Liver (tissue), 9 donors: ENCODE data around the gene YBEY. TPM values are rescaled to one million over a fixed set of nuclear protein-coding genes. Genes with fewer than 3 reads are reported as not detected.
A peak's percentile ranks its signal among the peaks of the same experiment; 100 is the strongest.

Experiments
- DNase-seq: peaks from one replicate; pipeline ENCODE4 v3.0.0-alpha.2; 2017; ENCODE audit warnings: low spot score
- H3K27ac ChIP-seq, 2 donors: one replicate each; pipeline ENCODE4 v1.7.0; 2013; ENCODE audit warnings: inconsistent platforms in 2 of 2, low read length in 2 of 2, control low read depth in 1 of 2, low read depth in 1 of 2, mild to moderate bottlenecking in 1 of 2
- H3K27me3 ChIP-seq, 4 donors: one replicate each; pipeline versions ENCODE4 v1.6.1 to v1.7.0; 2013; ENCODE audit warnings: low read length in 3 of 4, inconsistent platforms in 1 of 4, mild to moderate bottlenecking in 1 of 4, moderate library complexity in 1 of 4; ENCODE audit not compliant: control insufficient read depth in 4 of 4, insufficient read depth in 4 of 4
- H3K36me3 ChIP-seq, 4 donors: one replicate each; pipeline versions ENCODE4 v1.6.1 to v1.7.0; 2013; ENCODE audit warnings: low read length in 3 of 4, mild to moderate bottlenecking in 3 of 4, low read depth in 1 of 4, moderate library complexity in 1 of 4; ENCODE audit not compliant: control insufficient read depth in 4 of 4, insufficient read depth in 3 of 4
- H3K4me1 ChIP-seq, 4 donors: one replicate each; pipeline versions ENCODE4 v1.6.1 to v1.7.0; 2013; ENCODE audit warnings: low read length in 3 of 4, mild to moderate bottlenecking in 3 of 4, moderate library complexity in 1 of 4; ENCODE audit not compliant: control insufficient read depth in 4 of 4, insufficient read depth in 4 of 4
- H3K4me3 ChIP-seq, 3 donors: one replicate each; pipeline versions ENCODE4 v1.6.1 to v1.7.0; 2013; ENCODE audit warnings: low read length in 3 of 3, control low read depth in 1 of 3, low read depth in 1 of 3, mild to moderate bottlenecking in 1 of 3
- H3K9ac ChIP-seq, 2 donors: one replicate each; pipeline ENCODE4 v1.7.0; 2013; ENCODE audit warnings: low read length in 2 of 2, mild to moderate bottlenecking in 2 of 2, moderate library complexity in 2 of 2, control low read depth in 1 of 2, low read depth in 1 of 2
- H3K9me3 ChIP-seq, 4 donors: one replicate each; pipeline versions ENCODE4 v1.6.1 to v1.7.0; 2013; ENCODE audit warnings: low read length in 3 of 4; ENCODE audit not compliant: control insufficient read depth in 4 of 4
- ATF3 ChIP-seq: IDR thresholded peaks from 2 replicates; pipeline ENCODE4 v1.6.1; 2016; ENCODE audit warnings: antibody characterized with exemption
- CTCF ChIP-seq: fragments of 150-350 bp; IDR thresholded peaks from 2 replicates; pipeline ENCODE4 v1.5.1; 2017; ENCODE audit warnings: improper control_type of control experiment, low read depth, low read length; ENCODE audit not compliant: missing input control
- EGR1 ChIP-seq, 2 donors: IDR thresholded peaks; 2 replicates each; pipeline ENCODE4 v1.6.1; 2016 to 2018; ENCODE audit warnings: antibody characterized with exemption in 2 of 2, low read depth in 2 of 2
- FOXA1 ChIP-seq: IDR thresholded peaks from 2 replicates; pipeline ENCODE4 v1.6.1; 2016; ENCODE audit warnings: antibody characterized with exemption
- FOXA2 ChIP-seq: IDR thresholded peaks from 2 replicates; pipeline ENCODE4 v1.6.1; 2016; ENCODE audit warnings: antibody characterized with exemption
- GABPA ChIP-seq, 2 donors: IDR thresholded peaks in 1 of 2; conservative IDR thresholded peaks in 1 of 2; 2 replicates each; pipeline ENCODE4 v1.6.1; 2016; ENCODE audit warnings: antibody characterized with exemption in 2 of 2, mild to moderate bottlenecking in 1 of 2, moderate library complexity in 1 of 2
- HNF4A ChIP-seq, 2 donors: conservative IDR thresholded peaks; 2 replicates each; pipeline ENCODE4 v1.6.1; 2016; ENCODE audit warnings: antibody characterized with exemption in 2 of 2, mild to moderate bottlenecking in 2 of 2
- HNF4G ChIP-seq: IDR thresholded peaks from 2 replicates; pipeline ENCODE4 v1.6.1; 2016; ENCODE audit warnings: antibody characterized with exemption
- JUND ChIP-seq, 2 donors: IDR thresholded peaks; 2 replicates each; pipeline ENCODE4 v1.6.1; 2016; ENCODE audit warnings: antibody characterized with exemption in 2 of 2
- MAX ChIP-seq: IDR thresholded peaks from 2 replicates; pipeline ENCODE4 v1.6.1; 2016; ENCODE audit warnings: antibody characterized with exemption
- NR2F2 ChIP-seq: IDR thresholded peaks from 2 replicates; pipeline ENCODE4 v1.6.1; 2016; ENCODE audit warnings: antibody characterized with exemption
- RAD21 ChIP-seq, 2 donors: IDR thresholded peaks; 2 replicates each; pipeline ENCODE4 v1.6.1; 2016; ENCODE audit warnings: antibody characterized with exemption in 2 of 2, mild to moderate bottlenecking in 2 of 2
- REST ChIP-seq: IDR thresholded peaks from 2 replicates; pipeline ENCODE4 v1.6.1; 2016; ENCODE audit warnings: antibody characterized with exemption, mild to moderate bottlenecking
- RXRA ChIP-seq, 2 donors: IDR thresholded peaks; 2 replicates each; pipeline ENCODE4 v1.6.1; 2017 to 2018; ENCODE audit warnings: antibody characterized with exemption in 2 of 2, mild to moderate bottlenecking in 1 of 2
- SP1 ChIP-seq: IDR thresholded peaks from 2 replicates; pipeline ENCODE4 v1.6.1; 2018; ENCODE audit warnings: antibody characterized with exemption, mild to moderate bottlenecking
- TAF1 ChIP-seq: conservative IDR thresholded peaks from 2 replicates; pipeline ENCODE4 v1.6.1; 2016; ENCODE audit warnings: antibody characterized with exemption, mild to moderate bottlenecking
- YY1 ChIP-seq: IDR thresholded peaks from 2 replicates; pipeline ENCODE4 v1.6.1; 2016; ENCODE audit warnings: antibody characterized with exemption, mild to moderate bottlenecking
- ZBTB33 ChIP-seq: IDR thresholded peaks from 2 replicates; pipeline ENCODE4 v1.6.1; 2016; ENCODE audit warnings: antibody characterized with exemption
- WGBS: extraction: QIAGEN DNeasy Blood & Tissue Kit; methylation state at CpG from one replicate; pipeline ENCODE4 v1.1.7; 2013; 5-methylcytosine and 5-hydroxymethylcytosine counted together
- polyA plus RNA-seq, 2 donors: library from polyadenylated mRNA; stranded (reverse) in 1 of 2; unstranded in 1 of 2; fragments of 200-250 nt in 1 of 2; fragments of >200 nt in 1 of 2; fragmentation: Nextera tagmentation in 1 of 2; extraction: Ambion mirVana in 1 of 2; gene quantifications; one replicate each; pipeline versions ENCODE4 v1.2.1 to v1.2.3, GENCODE V29; 2013 to 2015
- total RNA-seq, 2 donors: library from RNA; depleted of rRNA; stranded (reverse); fragments of >200 nt; gene quantifications; one replicate each; pipeline ENCODE4 v1.2.3, GENCODE V29; 2014
- donor health status: healthy.
- donor health status: healthy.
- donor health status: healthy.
- donor health status: healthy.
- donor health status: healthy.

The YBEY gene
- total and polyA plus RNA-seq, 4 donors, result 6.3 to 11.8 (median 10.0) TPM

GRCh38 chr21:46284077-46284644, 2.0 kb upstream of the YBEY start:
- no peaks in the 10 kb centered on the region for H3K9me3 ChIP-seq
- no peak overlapping the region for H3K4me3 ChIP-seq
- H3K9ac ChIP-seq, result no peak overlapping the region
- 70% methylated on average over 15 of the region's 15 CpGs for WGBS
- no peaks in the 10 kb centered on the region for H3K27me3 ChIP-seq
- TF ChIP-seq RXRA (IDR thresholded peaks at IDR 0.05) (no peak), FOXA1 (no peak), SP1 (no peak), YY1 (no peak)
- no peak for DNase-seq
- H3K27ac ChIP-seq, result no peak overlapping the region
- peaks cover 12 to 18% (median 17%) of the 10 kb centered on the region in 4 donors for H3K36me3 ChIP-seq
- H3K4me1 ChIP-seq, result peaks cover 10 to 34% (median 31%) of the 10 kb centered on the region in 4 donors

- peaks cover 7 to 12% (median 11%) of the 10 kb centered on the region in 4 donors for H3K36me3 ChIP-seq
- 89% methylated on average over 1 of the region's 1 CpG for WGBS
- no peak overlapping the region for H3K27ac ChIP-seq
- H3K27me3 ChIP-seq, result no peaks in the 10 kb centered on the region
- peaks cover 10 to 34% (median 31%) of the 10 kb centered on the region in 4 donors for H3K4me1 ChIP-seq
- no peak for DNase-seq
- peak overlapping the region in 1 of 3 donors; percentile 92 for H3K4me3 ChIP-seq
- peak overlapping the region in 1 of 2 donors; percentile 90 for H3K9ac ChIP-seq
- TF ChIP-seq TAF1, result no peak
- no peak for TF ChIP-seq CTCF
- TF ChIP-seq YY1, result no peak
- no peak for TF ChIP-seq MAX
- TF ChIP-seq HNF4A (conservative IDR thresholded peaks at IDR 0.05), result no peak
- no peak for TF ChIP-seq SP1
- no peak for TF ChIP-seq RXRA (IDR thresholded peaks at IDR 0.05)
- TF ChIP-seq HNF4G, result no peak
- no peak for TF ChIP-seq REST
- TF ChIP-seq RAD21 (IDR thresholded peaks at IDR 0.05), result no peak
- no peak for TF ChIP-seq ATF3
- no peak for TF ChIP-seq FOXA2
- TF ChIP-seq ZBTB33, result no peak
- no peak for TF ChIP-seq NR2F2
- no peak for TF ChIP-seq FOXA1
- no peak for TF ChIP-seq EGR1 (IDR thresholded peaks at IDR 0.05; ENCODE audit: low read depth in 2 of 2)
- no peak for TF ChIP-seq JUND (IDR thresholded peaks at IDR 0.05)
- no peak for TF ChIP-seq GABPA (IDR thresholded peaks at IDR 0.05 in 1 of 2, conservative IDR thresholded peaks at IDR 0.05 in 1 of 2)
- H3K9me3 ChIP-seq, result no peaks in the 10 kb centered on the region
Observed at GRCh38 chr21:46284733-46285132, 1.4 kb upstream of the YBEY start.
